SK-N-SH treated with all-trans-retinoic acid at 6 μM for 48 hours (cell line): Measurements from ENCODE around the gene NDUFS8.

Source experiments
- BACH2 ChIP-seq: fragments of 250-450 bp; sonication (Bioruptor Pico); IDR thresholded peaks from 2 replicates; pipeline ENCODE4 v1.9.0; 2021; ENCODE audit warnings: mild to moderate bottlenecking, borderline replicate concordance
- CREB5 ChIP-seq: fragments of 250-450 bp; sonication (Bioruptor Pico); IDR thresholded peaks from 2 replicates; pipeline ENCODE4 v1.5.1; 2020; ENCODE audit warnings: low read depth, mild to moderate bottlenecking, moderate library complexity
- CSRNP3 ChIP-seq: fragments of 250-450 bp; sonication (Bioruptor Pico); IDR thresholded peaks from 2 replicates; pipeline ENCODE4 v1.5.1; 2021; ENCODE audit warnings: mild to moderate bottlenecking, moderate library complexity
- OSR1 ChIP-seq: fragments of 250-450 bp; sonication (Bioruptor Pico); IDR thresholded peaks from 2 replicates; pipeline ENCODE4 v1.8.0; 2022; ENCODE audit warnings: moderate library complexity, mild to moderate bottlenecking, inconsistent platforms
- PATZ1 ChIP-seq: fragments of 250-450 bp; sonication (Bioruptor Pico); IDR thresholded peaks from 2 replicates; pipeline ENCODE4 v1.8.0; 2020; ENCODE audit warnings: mild to moderate bottlenecking, moderate library complexity, borderline replicate concordance
- ZC3H10 ChIP-seq: fragments of 250-450 bp; sonication (Bioruptor Pico); IDR thresholded peaks from 2 replicates; pipeline ENCODE4 v1.5.1; 2021; ENCODE audit warnings: mild to moderate bottlenecking, moderate library complexity
- ZFP30 ChIP-seq: fragments of 450-650 bp; formaldehyde crosslinking; IDR thresholded peaks from 2 replicates; pipeline ENCODE4 v1.5.0; 2022; ENCODE audit warnings: mild to moderate bottlenecking, moderate library complexity

GRCh38 chr11:68041617-68042218 lies 11.2 kb downstream of the NDUFS8 start:
- TF ChIP-seq CSRNP3 (CRISPR knock-in tag) (no peak), CREB5 (CRISPR knock-in tag) (no peak), PATZ1 (CRISPR knock-in tag) (no peak), BACH2 (no peak), ZC3H10 (CRISPR knock-in tag) (no peak), ZFP30 (CRISPR knock-in tag) (no peak), OSR1 (CRISPR knock-in tag) (no peak)
